ENCODE results near the gene PLEKHG4B. TPM values are rescaled to one million over a fixed set of nuclear protein-coding genes. Genes with fewer than 3 reads are reported as not detected.
"Not testable (repeated sequence)": the region's sequence is repeated elsewhere in the genome, so short reads cannot be mapped to it uniquely, and the experiment has no call there.

PLEKHG4B gene
- total RNA-seq, 1 donor from 2014 or later: 5.4 TPM

DNA sequence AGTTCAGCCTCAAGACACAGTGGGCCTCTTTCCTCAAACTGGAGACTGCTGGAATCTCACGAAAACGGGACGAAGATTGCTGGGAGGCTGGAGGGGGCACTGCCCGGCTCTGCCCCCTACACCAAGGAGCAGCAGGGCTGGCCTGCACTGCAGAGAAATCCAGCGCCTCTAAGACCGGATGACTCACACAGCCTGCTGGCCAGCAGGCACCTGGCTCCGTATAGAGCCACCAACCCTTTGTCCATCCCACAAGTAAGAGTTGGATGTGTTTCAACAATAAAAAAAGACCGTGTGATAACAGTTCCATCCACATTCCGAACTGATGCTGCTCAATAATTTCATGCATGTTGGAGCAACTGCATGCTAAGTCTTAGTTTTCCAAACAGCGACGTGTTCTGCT lies 114.4 kb downstream of the PLEKHG4B start:
- Histone ChIP-seq H3K4me3 (ENCODE audit: low read depth, low read length) (no peak overlapping the region), H3K36me3 (ENCODE audit: control insufficient read depth, insufficient read depth, low read length) (no peaks in the 10 kb centered on the region)
- DNase-seq (ENCODE audit: low read depth): no peak

DNA sequence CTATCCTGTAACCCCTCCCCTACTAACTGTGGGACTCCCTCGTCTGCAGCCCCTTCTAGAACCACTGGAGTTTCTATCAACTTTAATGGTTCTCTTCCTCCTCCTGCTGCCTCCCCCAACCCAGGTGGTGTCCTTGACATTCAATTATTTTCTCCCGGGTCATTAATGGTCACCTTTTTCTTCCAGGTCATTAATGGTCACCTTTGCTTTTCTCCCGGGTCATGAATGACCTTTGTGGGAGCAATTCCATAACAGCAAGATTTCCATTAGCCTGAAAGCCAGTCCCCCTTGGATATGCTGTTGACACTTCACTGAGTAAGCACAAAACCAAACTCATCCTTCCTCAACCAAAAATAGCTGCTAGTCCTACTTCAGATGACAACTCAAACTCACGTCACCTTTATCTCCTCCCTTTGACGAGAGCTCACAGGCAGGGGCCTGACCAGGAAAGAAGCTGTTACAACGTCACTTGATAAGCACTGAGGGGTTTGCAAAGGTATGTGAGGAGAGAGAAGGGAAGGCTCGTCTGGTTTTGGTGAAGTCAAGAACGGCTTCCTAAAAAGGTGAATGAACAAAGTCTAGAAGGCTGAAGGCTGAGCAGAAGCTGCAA lies 115.1 kb downstream of the PLEKHG4B start:
- Histone ChIP-seq H3K27me3 (ENCODE audit: control insufficient read depth, insufficient read depth, low read length) (no peaks in the 10 kb centered on the region), H3K36me3 (ENCODE audit: control insufficient read depth, insufficient read depth, low read length) (no peaks in the 10 kb centered on the region), H3K4me3 (ENCODE audit: low read depth, low read length) (no peak overlapping the region)
- no peak for TF ChIP-seq CTCF (IDR thresholded peaks at IDR 0.05; ENCODE audit: insufficient read depth, low read length, poor library complexity, severe bottlenecking)
- no peak for DNase-seq (ENCODE audit: low read depth)

More for the DNA sequence above, 114.4 kb downstream of the PLEKHG4B start:
- no peak for TF ChIP-seq CTCF (IDR thresholded peaks at IDR 0.05; ENCODE audit: insufficient read depth, low read length, poor library complexity, severe bottlenecking)
- no peaks in the 10 kb centered on the region for H3K27me3 ChIP-seq (ENCODE audit: control insufficient read depth, insufficient read depth, low read length)

- TF ChIP-seq CTCF (IDR thresholded peaks at IDR 0.05; ENCODE audit: insufficient read depth, low read length, poor library complexity, severe bottlenecking): no peak
- Histone ChIP-seq H3K36me3 (ENCODE audit: control insufficient read depth, insufficient read depth, low read length) (no peaks in the 10 kb centered on the region), H3K4me3 (ENCODE audit: low read depth, low read length) (no peak overlapping the region), H3K27me3 (ENCODE audit: control insufficient read depth, insufficient read depth, low read length) (no peaks in the 10 kb centered on the region)
- no peak for DNase-seq (ENCODE audit: low read depth)
Measured at GRCh38 chr5:207599-207998, 115.6 kb downstream of the PLEKHG4B start.

- H3K4me3 ChIP-seq (ENCODE audit: low read depth, low read length): no peak overlapping the region
- H3K27me3 ChIP-seq (ENCODE audit: control insufficient read depth, insufficient read depth, low read length): no peaks in the 10 kb centered on the region
- no peak for TF ChIP-seq CTCF (IDR thresholded peaks at IDR 0.05; ENCODE audit: insufficient read depth, low read length, poor library complexity, severe bottlenecking)
- H3K36me3 ChIP-seq (ENCODE audit: control insufficient read depth, insufficient read depth, low read length): no peaks in the 10 kb centered on the region
- DNase-seq (ENCODE audit: low read depth): no peak
Measured at GRCh38 chr5:208449-209114, 116.6 kb downstream of the PLEKHG4B start.

- no peak for DNase-seq (ENCODE audit: low read depth)
- no peaks in the 10 kb centered on the region for H3K27me3 ChIP-seq (ENCODE audit: control insufficient read depth, insufficient read depth, low read length)
- no peak overlapping the region for H3K4me3 ChIP-seq (ENCODE audit: low read depth, low read length)
- no peaks in the 10 kb centered on the region for H3K36me3 ChIP-seq (ENCODE audit: control insufficient read depth, insufficient read depth, low read length)
- TF ChIP-seq CTCF (IDR thresholded peaks at IDR 0.05; ENCODE audit: insufficient read depth, low read length, poor library complexity, severe bottlenecking): no peak
Measured at GRCh38 chr5:213803-214395, 121.9 kb downstream of the PLEKHG4B start.

- H3K36me3 ChIP-seq (ENCODE audit: control insufficient read depth, insufficient read depth, low read length); H3K27me3 ChIP-seq (ENCODE audit: control insufficient read depth, insufficient read depth, low read length); H3K4me3 ChIP-seq (ENCODE audit: low read depth, low read length); DNase-seq (ENCODE audit: low read depth): not testable (repeated sequence)
Measured at GRCh38 chr5:215256-215655, 123.3 kb downstream of the PLEKHG4B start.

GRCh38 chr5:216076-216475 lies 124.1 kb downstream of the PLEKHG4B start:
- not testable (repeated sequence) for H3K4me3 ChIP-seq (ENCODE audit: low read depth, low read length); H3K36me3 ChIP-seq (ENCODE audit: control insufficient read depth, insufficient read depth, low read length); H3K27me3 ChIP-seq (ENCODE audit: control insufficient read depth, insufficient read depth, low read length); DNase-seq (ENCODE audit: low read depth)
